Activated B cell treated with CpG ODN at 0.5 μM for 24 hours (primary cell): Measurements from ENCODE around the gene CAPN15. TPM values are rescaled to one million over a fixed set of nuclear protein-coding genes. Genes with fewer than 3 reads are reported as not detected.

Source experiments
- ATAC-seq: fragments of 200-7000 bp; cut with Tn5 transposase; one replicate; pipeline ENCODE4 v1.10.0; 2021; ENCODE audit warnings: low read depth, mild to moderate bottlenecking, moderate library complexity
- CTCF ChIA-PET: fragments of 350-600 bp; sonication (Branson Sonifier 250); formaldehyde crosslinking; loops from one replicate; lab custom pipeline; 2021; ENCODE audit warnings: antibody characterized with exemption; lab: Charles Lee
- POLR2A ChIA-PET: fragments of 350-600 bp; sonication (Branson Sonifier 250); formaldehyde crosslinking; loops from one replicate; lab custom pipeline; 2021; ENCODE audit warnings: antibody characterized with exemption; lab: Charles Lee
- DNase-seq: peaks from one replicate; pipeline ENCODE4 v3.0.0; 2022
- H3K27ac Mint-ChIP-seq: one replicate; pipeline ENCODE4 v1.8.0; 2020; ENCODE audit warnings: mixed read lengths
- H3K27me3 Mint-ChIP-seq: one replicate; pipeline ENCODE4 v1.8.0; 2021; ENCODE audit warnings: mixed read lengths
- H3K36me3 Mint-ChIP-seq: one replicate; pipeline ENCODE4 v1.8.0; 2021; ENCODE audit warnings: low read depth, mixed read lengths
- H3K4me1 Mint-ChIP-seq: one replicate; pipeline ENCODE4 v1.8.0; 2021; ENCODE audit warnings: mixed read lengths
- H3K4me3 Mint-ChIP-seq: one replicate; pipeline ENCODE4 v1.8.0; 2020; ENCODE audit warnings: mild to moderate bottlenecking, mixed read lengths
- H3K9me3 Mint-ChIP-seq: one replicate; pipeline ENCODE4 v1.8.0; 2020; ENCODE audit warnings: mixed read lengths
- CTCF ChIP-seq: fragments of 200-600 bp; IDR thresholded peaks from one replicate; pipeline ENCODE4 v1.8.0; 2022; ENCODE audit warnings: antibody characterized with exemption, mild to moderate bottlenecking
- intact Hi-C: fragments of 100-400 bp; cut with micrococcal nuclease; formaldehyde crosslinking; loops from one replicate; pipeline ENCODE4 v1.15.1; 2024
- total RNA-seq: library from RNA; stranded (reverse); gene quantifications from 2 replicates; pipeline ENCODE4 v1.2.3, GENCODE V29; 2022

The CAPN15 gene
- total RNA-seq, 1 donor from 2014 or later: 95.1 TPM

GRCh38 chr16:588889-589657 lies 61.6 kb downstream of the CAPN15 start:
- ATAC-seq: peak; percentile 74
- H3K27me3 Mint-ChIP-seq: no peaks in the 10 kb centered on the region
- TF ChIP-seq CTCF: no peak
- ChIA-PET POLR2A (interaction anchor here (0.6 to 2.3 kb wide), 7 partner anchors 10 to 238 kb away, joined by 3 to 14 read pairs (median 5); partner anchors contain the start of genes METTL26, NHLRC4, PIGQ and WDR90), CTCF (interaction anchor here (1.3 kb wide), 1 partner anchor 9 kb away, joined by 4 read pairs; no protein-coding TSS in a partner anchor)
- peaks cover 7% of the 10 kb centered on the region for H3K36me3 Mint-ChIP-seq
- peak overlapping the region; percentile 100 for H3K27ac Mint-ChIP-seq
- DNase-seq: peak; percentile 99
- no peaks in the 10 kb centered on the region for H3K9me3 Mint-ChIP-seq
- H3K4me3 Mint-ChIP-seq: peak overlapping the region; percentile 99
- H3K4me1 Mint-ChIP-seq: peaks cover 41% of the 10 kb centered on the region
- intact Hi-C loops: loop anchor here (1.0 to 5.0 kb wide), 7 partner anchors 47 to 237 kb away; partner anchors contain the start of genes AXIN1, CAPN15, CIAO3 and DECR2

- no peaks in the 10 kb centered on the region for H3K9me3 Mint-ChIP-seq
- peak; percentile 86 for ATAC-seq
- DNase-seq: peak; percentile 96
- peaks cover 7% of the 10 kb centered on the region for H3K36me3 Mint-ChIP-seq
- H3K27me3 Mint-ChIP-seq: no peaks in the 10 kb centered on the region
- H3K4me3 Mint-ChIP-seq: peak within 1 kb of the TSS; percentile 99
- CTCF ChIA-PET: no interaction called here
- peaks cover 42% of the 10 kb centered on the region for H3K4me1 Mint-ChIP-seq
- H3K27ac Mint-ChIP-seq: peak within 1 kb of the TSS; percentile 100
- intact Hi-C loops: loop anchor here (1.0 to 5.0 kb wide), 7 partner anchors 47 to 237 kb away; partner anchors contain the start of genes AXIN1, CAPN15, CIAO3 and DECR2
- TF ChIP-seq CTCF: no peak
- POLR2A ChIA-PET: no interaction called here
Measured at GRCh38 chr16:589658-590187, 62.2 kb downstream of the CAPN15 start, which contains the start of gene RAB40C. Gene RAB40C, plus strand, starts transcription at chr16:590066. Its CDS starts 226 bp downstream, at chr16:590292.

- no peak for TF ChIP-seq CTCF
- no peaks in the 10 kb centered on the region for H3K27me3 Mint-ChIP-seq
- intact Hi-C loops: no loop called here
- no peak for ATAC-seq
- ChIA-PET CTCF (no interaction called here), POLR2A (interaction anchor here (0.6 kb wide), 1 partner anchor 59 kb away, joined by 3 read pairs; the partner anchor contains the start of gene WDR90)
- H3K27ac Mint-ChIP-seq: no peak overlapping the region
- peaks cover 42% of the 10 kb centered on the region for H3K4me1 Mint-ChIP-seq
- peak overlapping the region; percentile 80 for H3K4me3 Mint-ChIP-seq
- no peak for DNase-seq
- H3K9me3 Mint-ChIP-seq: no peaks in the 10 kb centered on the region
- peaks cover 7% of the 10 kb centered on the region for H3K36me3 Mint-ChIP-seq
Measured at GRCh38 chr16:590188-590814, 62.8 kb downstream of the CAPN15 start.

- no peak overlapping the region for H3K27ac Mint-ChIP-seq
- H3K4me3 Mint-ChIP-seq: peak overlapping the region; percentile 80
- H3K27me3 Mint-ChIP-seq: no peaks in the 10 kb centered on the region
- no peak for ATAC-seq
- H3K4me1 Mint-ChIP-seq: peaks cover 42% of the 10 kb centered on the region
- intact Hi-C loops: no loop called here
- H3K9me3 Mint-ChIP-seq: no peaks in the 10 kb centered on the region
- no peak for TF ChIP-seq CTCF
- no peak for DNase-seq
- CTCF ChIA-PET: no interaction called here
- peaks cover 7% of the 10 kb centered on the region for H3K36me3 Mint-ChIP-seq
- POLR2A ChIA-PET: interaction anchor here (0.6 kb wide), 1 partner anchor 59 kb away, joined by 3 read pairs; the partner anchor contains the start of gene WDR90
Measured at GRCh38 chr16:590815-591200, 63.3 kb downstream of the CAPN15 start.
